Body of pancreas (tissue), 4 donors: Measurements from ENCODE around the gene MYO16. TPM values are rescaled to one million over a fixed set of nuclear protein-coding genes. Genes with fewer than 3 reads are reported as not detected.

ENCODE experiments used
- ATAC-seq: fragments of 150-250 bp; one replicate; pipeline ENCODE4 v1.9.1; 2016
- DNase-seq, 4 donors: peaks; one replicate each; pipeline ENCODE4 v3.0.0-alpha.2; 2019
- H3K27ac ChIP-seq, 4 donors: fragments of 200-600 bp; sonication (generic); 1 replicate in 3 of 4; 2 replicates in 1 of 4; pipeline versions ENCODE4 v1.5.1 to v1.6.1; 2016 to 2019; ENCODE audit warnings: mild to moderate bottlenecking in 1 of 4, mixed read lengths in 1 of 4, moderate library complexity in 1 of 4
- H3K27me3 ChIP-seq, 2 donors: fragments of 200-600 bp; sonication (generic); one replicate each; pipeline ENCODE4 v1.6.0; 2016; ENCODE audit warnings: mild to moderate bottlenecking in 1 of 2
- H3K36me3 ChIP-seq, 2 donors: fragments of 200-600 bp; sonication (generic); replicated peaks in 1 of 2; 2 replicates each; pipeline ENCODE4 v1.5.1; 2016; ENCODE audit warnings: low read depth in 2 of 2; ENCODE audit not compliant: insufficient read depth in 1 of 2
- H3K4me1 ChIP-seq: fragments of 200-600 bp; sonication (generic); one replicate; pipeline ENCODE4 v1.6.0; 2016
- H3K4me3 ChIP-seq, 2 donors: fragments of 200-600 bp; sonication (generic); 1 replicate in 1 of 2; 2 replicates in 1 of 2; pipeline ENCODE4 v1.5.1; 2016 to 2019
- H3K9me3 ChIP-seq, 3 donors: fragments of 200-600 bp; sonication (generic); 1 replicate in 2 of 3; 2 replicates in 1 of 3; pipeline ENCODE4 v1.5.1; 2016
- CTCF ChIP-seq, 7 experiments: fragments of 450-650 bp in 4 of 7; fragments of 200-600 bp in 3 of 7; sonication (generic) in 3 of 7; IDR thresholded peaks; one replicate each; pipeline ENCODE4 v1.5.1; 2016 to 2019; ENCODE audit warnings: antibody characterized with exemption in 7 of 7
- POLR2A ChIP-seq, 3 donors: fragments of 450-650 bp; IDR thresholded peaks; one replicate each; pipeline ENCODE4 v1.6.1; 2016; ENCODE audit warnings: antibody characterized with exemption in 3 of 3, mild to moderate bottlenecking in 2 of 3
- WGBS, 2 donors: methylation state at CpG; one replicate each; pipeline ENCODE4 v1.1.5; 2017; 5-methylcytosine and 5-hydroxymethylcytosine counted together
- intact Hi-C: fragments of 100-400 bp; cut with DNase I; formaldehyde crosslinking; loops from one replicate; pipeline ENCODE4 v1.15.1; 2023
- total RNA-seq, 2 donors: library from RNA; depleted of rRNA; stranded (reverse); fragments of >200 nt; gene quantifications; one replicate each; pipeline ENCODE4 v1.1.0, GENCODE V29; 2016

The MYO16 gene
- total RNA-seq, 2 donors from 2014 or later: under 0.01 to 0.78 TPM

GRCh38 chr13:109105899-109106298 is 476.5 kb downstream of the MYO16 start:
- Histone ChIP-seq H3K27me3 (no peaks in the 10 kb centered on the region), H3K9me3 (no peaks in the 10 kb centered on the region), H3K36me3 (no peaks in the 10 kb centered on the region), H3K27ac (no peak overlapping the region), H3K4me3 (no peak overlapping the region), H3K4me1 (no peaks in the 10 kb centered on the region)
- ATAC-seq (no peak), DNase-seq (no peak)
- intact Hi-C loops: no loop called here
- WGBS, 2 donors: 52 to 57% methylated on average over 4 of the region's 4 CpGs
- no peak for TF ChIP-seq CTCF (IDR thresholded peaks at IDR 0.05)
- TF ChIP-seq POLR2A (IDR thresholded peaks at IDR 0.05): no peak

GRCh38 chr13:109110159-109110558 is 480.7 kb downstream of the MYO16 start:
- intact Hi-C loops: no loop called here
- DNase-seq: no peak
- no peaks in the 10 kb centered on the region for H3K36me3 ChIP-seq
- no peak for ATAC-seq
- H3K4me1 ChIP-seq: no peaks in the 10 kb centered on the region
- no peak overlapping the region for H3K27ac ChIP-seq
- no peak overlapping the region for H3K4me3 ChIP-seq
- no peak for TF ChIP-seq POLR2A (IDR thresholded peaks at IDR 0.05)
- TF ChIP-seq CTCF (IDR thresholded peaks at IDR 0.05): no peak
- WGBS, 2 donors: 47 to 63% methylated on average over 1 of the region's 1 CpG
- H3K27me3 ChIP-seq: no peaks in the 10 kb centered on the region
- no peaks in the 10 kb centered on the region for H3K9me3 ChIP-seq

- H3K9me3 ChIP-seq: no peaks in the 10 kb centered on the region
- no peak overlapping the region for H3K4me3 ChIP-seq
- intact Hi-C loops: no loop called here
- H3K27me3 ChIP-seq: no peaks in the 10 kb centered on the region
- no peak for ATAC-seq
- H3K4me1 ChIP-seq: no peaks in the 10 kb centered on the region
- no peak overlapping the region for H3K27ac ChIP-seq
- no peaks in the 10 kb centered on the region for H3K36me3 ChIP-seq
- WGBS, 2 donors: 52 to 55% methylated on average over 1 of the region's 1 CpG
- no peak for DNase-seq
- TF ChIP-seq CTCF (IDR thresholded peaks at IDR 0.05) (no peak), POLR2A (IDR thresholded peaks at IDR 0.05) (no peak)
Measured at GRCh38 chr13:109111141-109111540, 481.7 kb downstream of the MYO16 start.

GRCh38 chr13:109113427-109113826 is 484.0 kb downstream of the MYO16 start:
- Histone ChIP-seq H3K36me3 (no peaks in the 10 kb centered on the region), H3K27me3 (no peaks in the 10 kb centered on the region), H3K4me3 (no peak overlapping the region), H3K27ac (no peak overlapping the region), H3K9me3 (no peaks in the 10 kb centered on the region), H3K4me1 (no peaks in the 10 kb centered on the region)
- intact Hi-C loops: no loop called here
- ATAC-seq: no peak
- WGBS, 2 donors: 55 to 73% methylated on average over 3 of the region's 3 CpGs
- TF ChIP-seq POLR2A (IDR thresholded peaks at IDR 0.05) (no peak), CTCF (IDR thresholded peaks at IDR 0.05) (no peak)
- no peak for DNase-seq

- ATAC-seq (no peak), DNase-seq (no peak)
- no peak overlapping the region for H3K4me3 ChIP-seq
- intact Hi-C loops: no loop called here
- no peaks in the 10 kb centered on the region for H3K27me3 ChIP-seq
- no peaks in the 10 kb centered on the region for H3K9me3 ChIP-seq
- H3K4me1 ChIP-seq: no peaks in the 10 kb centered on the region
- H3K27ac ChIP-seq: no peak overlapping the region
- TF ChIP-seq CTCF (IDR thresholded peaks at IDR 0.05): no peak
- no peak for TF ChIP-seq POLR2A (IDR thresholded peaks at IDR 0.05)
- WGBS, 2 donors: 66 to 71% methylated on average over 5 of the region's 5 CpGs
- H3K36me3 ChIP-seq: no peaks in the 10 kb centered on the region
Measured at GRCh38 chr13:109114162-109114561, 484.8 kb downstream of the MYO16 start.
